ENCODE results near the gene STX18. TPM values are rescaled to one million over a fixed set of nuclear protein-coding genes. Genes with fewer than 3 reads are reported as not detected.

STX18 gene
- total RNA-seq, 1 experiment from 2014 or later = 29.2 TPM

DNA sequence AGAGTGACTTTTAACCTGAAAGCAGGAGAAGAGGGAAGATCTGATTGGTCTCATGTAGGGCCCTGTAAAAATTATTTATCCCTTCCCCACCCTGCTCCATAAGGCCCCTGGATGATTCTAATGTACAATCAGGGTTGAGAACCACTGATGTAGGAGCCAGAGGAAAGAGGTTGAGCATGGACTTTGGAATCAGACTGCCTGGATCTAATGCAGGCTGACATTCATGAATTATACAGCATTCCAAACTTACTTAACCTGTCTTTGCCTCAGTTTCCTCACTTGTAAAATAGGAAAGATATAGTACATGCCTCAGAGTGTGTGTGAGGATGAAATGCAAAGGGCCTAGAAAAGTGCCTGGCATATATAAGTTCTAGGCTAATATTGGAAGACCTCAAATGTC, 47.0 kb downstream of the STX18 start:
- no peak for DNase-seq (ENCODE audit: low read depth, low spot score)
- in situ Hi-C loops (cut with HindIII; ENCODE audit: low pct_unique_long_range_greater_than_20kb, low sequenced_read_pairs) = no loop called here

GRCh38 chr4:4492161-4492847, 49.5 kb downstream of the STX18 start:
- DNase-seq (ENCODE audit: low read depth, low spot score) = no peak
- in situ Hi-C loops (cut with HindIII; ENCODE audit: low pct_unique_long_range_greater_than_20kb, low sequenced_read_pairs) = no loop called here

- in situ Hi-C loops (cut with HindIII; ENCODE audit: low pct_unique_long_range_greater_than_20kb, low sequenced_read_pairs) = no loop called here
- no peak for DNase-seq (ENCODE audit: low read depth, low spot score)
Measured at GRCh38 chr4:4491396-4491893, 50.4 kb downstream of the STX18 start.

DNA sequence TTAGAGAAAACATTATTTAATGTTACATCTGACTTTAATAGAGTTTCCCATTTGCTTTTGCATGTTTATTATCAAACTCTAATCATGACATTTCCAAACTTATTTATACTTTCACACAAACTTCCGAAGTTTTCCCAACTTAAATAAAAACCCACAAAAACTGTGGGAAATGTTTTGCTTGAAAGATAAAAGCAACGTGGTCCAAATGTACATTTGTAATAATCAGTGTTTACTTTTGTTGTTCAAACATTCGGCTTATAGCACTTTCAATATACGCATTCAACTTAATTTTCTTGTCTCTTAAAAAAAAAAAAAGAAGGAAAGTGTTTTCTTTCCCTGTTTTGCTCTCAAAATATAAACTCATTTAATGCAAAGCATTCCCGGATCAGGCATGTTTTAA, 51.0 kb downstream of the STX18 start:
- DNase-seq (ENCODE audit: low read depth, low spot score) = no peak
- in situ Hi-C loops (cut with HindIII; ENCODE audit: low pct_unique_long_range_greater_than_20kb, low sequenced_read_pairs) = no loop called here

DNA sequence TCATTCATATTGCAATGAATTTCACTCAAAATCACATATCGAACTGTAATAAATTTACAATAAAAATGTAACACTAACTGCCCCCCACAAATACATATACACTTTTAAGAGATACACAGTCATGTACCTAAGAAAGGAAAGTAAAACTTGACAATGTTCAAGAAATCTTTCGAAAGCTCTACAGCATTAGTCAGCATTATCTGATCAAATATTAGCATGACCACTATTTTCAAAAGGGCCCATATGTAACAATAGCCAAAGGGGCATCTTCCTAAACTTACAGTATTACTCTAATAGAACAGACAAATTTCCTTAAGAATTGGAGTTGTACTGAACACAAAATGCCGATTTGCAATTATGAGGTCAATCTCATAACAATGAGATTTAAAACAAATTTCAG, 51.8 kb downstream of the STX18 start:
- DNase-seq (ENCODE audit: low read depth, low spot score) = no peak
- in situ Hi-C loops (cut with HindIII; ENCODE audit: low pct_unique_long_range_greater_than_20kb, low sequenced_read_pairs) = no loop called here

- in situ Hi-C loops (cut with HindIII; ENCODE audit: low pct_unique_long_range_greater_than_20kb, low sequenced_read_pairs) = no loop called here
- DNase-seq (ENCODE audit: low read depth, low spot score) = peak; percentile 77
Measured at GRCh38 chr4:4488405-4489404, 53.1 kb downstream of the STX18 start.

DNA sequence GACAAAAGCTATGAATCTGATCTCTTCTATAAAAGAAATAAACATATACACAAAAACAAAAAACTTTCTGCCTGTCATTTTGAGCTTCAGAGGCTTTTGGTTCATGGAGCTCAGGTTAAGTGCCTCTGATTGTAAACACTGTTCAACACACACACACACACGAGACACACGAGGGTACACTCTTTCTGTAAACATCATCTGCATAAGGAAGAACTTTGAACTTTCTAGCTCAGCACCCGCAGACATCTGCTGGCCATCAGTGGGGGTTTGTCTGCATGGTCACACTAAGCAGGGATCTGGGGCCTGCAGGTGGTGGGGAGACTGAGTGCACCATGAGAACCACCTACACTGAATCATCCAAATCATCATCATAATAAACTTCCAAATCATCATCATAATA, 54.9 kb downstream of the STX18 start:
- in situ Hi-C loops (cut with HindIII; ENCODE audit: low pct_unique_long_range_greater_than_20kb, low sequenced_read_pairs) = no loop called here
- DNase-seq (ENCODE audit: low read depth, low spot score) = no peak

DNA sequence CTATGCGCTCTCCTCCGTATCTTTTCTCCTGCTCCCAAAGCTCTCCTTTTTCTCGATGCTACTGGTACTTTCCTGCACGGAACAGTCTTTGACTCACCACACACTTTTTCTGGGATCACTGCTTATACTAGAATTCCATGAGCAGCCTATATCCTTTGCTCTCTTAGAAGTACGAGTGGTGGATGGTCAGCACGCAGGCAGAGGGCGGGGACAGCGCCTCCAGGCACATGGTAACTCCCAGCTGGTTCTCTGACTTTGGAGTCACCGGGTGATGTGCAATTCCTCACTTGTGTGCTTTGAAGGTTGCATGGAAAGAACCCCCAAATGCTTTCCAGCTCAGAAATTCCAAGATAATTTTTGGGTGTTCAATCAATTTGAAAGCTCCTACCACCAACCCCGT, 56.0 kb downstream of the STX18 start:
- no peak for DNase-seq (ENCODE audit: low read depth, low spot score)
- in situ Hi-C loops (cut with HindIII; ENCODE audit: low pct_unique_long_range_greater_than_20kb, low sequenced_read_pairs) = no loop called here

GRCh38 chr4:4481399-4481994, 60.4 kb downstream of the STX18 start:
- no peak for DNase-seq (ENCODE audit: low read depth, low spot score)
- in situ Hi-C loops (cut with HindIII; ENCODE audit: low pct_unique_long_range_greater_than_20kb, low sequenced_read_pairs) = no loop called here

- in situ Hi-C loops (cut with HindIII; ENCODE audit: low pct_unique_long_range_greater_than_20kb, low sequenced_read_pairs) = no loop called here
- DNase-seq (ENCODE audit: low read depth, low spot score) = peak; percentile 32
Measured at GRCh38 chr4:4480685-4481398, 61.0 kb downstream of the STX18 start.

- in situ Hi-C loops (cut with HindIII; ENCODE audit: low pct_unique_long_range_greater_than_20kb, low sequenced_read_pairs) = no loop called here
- DNase-seq (ENCODE audit: low read depth, low spot score) = no peak
Measured at GRCh38 chr4:4480205-4480604, 61.6 kb downstream of the STX18 start.

GRCh38 chr4:4479366-4479765, 62.5 kb downstream of the STX18 start:
- DNase-seq (ENCODE audit: low read depth, low spot score) = no peak
- in situ Hi-C loops (cut with HindIII; ENCODE audit: low pct_unique_long_range_greater_than_20kb, low sequenced_read_pairs) = no loop called here

DNA sequence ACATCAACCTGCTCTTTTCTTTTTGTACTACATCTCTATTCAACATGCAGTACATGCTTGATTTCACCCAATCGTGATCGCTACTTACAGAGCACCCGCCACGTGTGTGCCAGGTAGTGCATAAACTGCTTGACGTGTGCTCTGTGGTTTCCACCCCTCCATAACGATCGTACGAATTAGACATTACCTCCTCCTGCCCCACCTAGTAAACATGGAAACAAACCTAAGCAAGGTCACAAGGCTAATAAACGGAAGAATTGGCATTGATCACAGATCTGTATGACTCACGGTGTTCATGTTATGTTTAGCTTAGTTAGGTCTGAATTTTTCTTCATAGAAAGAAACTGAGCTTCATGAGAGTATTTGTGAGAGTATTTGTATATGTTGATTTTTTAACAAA, 64.1 kb downstream of the STX18 start:
- in situ Hi-C loops (cut with HindIII; ENCODE audit: low pct_unique_long_range_greater_than_20kb, low sequenced_read_pairs) = no loop called here
- no peak for DNase-seq (ENCODE audit: low read depth, low spot score)

- in situ Hi-C loops (cut with HindIII; ENCODE audit: low pct_unique_long_range_greater_than_20kb, low sequenced_read_pairs) = no loop called here
- DNase-seq (ENCODE audit: low read depth, low spot score) = no peak
Measured at GRCh38 chr4:4477391-4477790, 64.5 kb downstream of the STX18 start.

DNA sequence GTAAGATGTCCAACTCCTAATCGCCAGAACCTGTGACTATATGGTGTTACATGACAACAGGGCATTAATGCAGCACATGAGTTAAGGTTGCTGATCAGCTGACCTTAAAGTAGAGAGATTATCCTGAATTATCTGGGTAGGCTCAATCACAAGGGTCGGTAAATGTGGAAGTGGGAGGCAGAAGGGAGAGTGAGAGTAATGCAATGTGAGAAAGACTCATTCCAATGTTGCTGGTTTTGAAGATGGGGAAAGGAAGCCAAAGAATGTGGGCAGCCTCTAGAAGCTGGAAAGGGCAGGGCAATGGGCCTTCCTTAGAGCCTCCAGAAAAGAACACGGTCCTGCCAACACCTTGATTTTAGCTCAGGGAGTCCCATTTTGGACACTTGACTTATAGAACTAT, 67.4 kb downstream of the STX18 start:
- DNase-seq (ENCODE audit: low read depth, low spot score) = no peak
- in situ Hi-C loops (cut with HindIII; ENCODE audit: low pct_unique_long_range_greater_than_20kb, low sequenced_read_pairs) = no loop called here

GRCh38 chr4:4472344-4472958, 69.4 kb downstream of the STX18 start:
- in situ Hi-C loops (cut with HindIII; ENCODE audit: low pct_unique_long_range_greater_than_20kb, low sequenced_read_pairs) = no loop called here
- DNase-seq (ENCODE audit: low read depth, low spot score) = no peak

- in situ Hi-C loops (cut with HindIII; ENCODE audit: low pct_unique_long_range_greater_than_20kb, low sequenced_read_pairs) = no loop called here
- DNase-seq (ENCODE audit: low read depth, low spot score) = no peak
Measured at GRCh38 chr4:4471195-4471594, 70.7 kb downstream of the STX18 start.

Data from SK-MEL-5 (cell line).